OCI-LY3 (cell line): ENCODE results near the gene PERM1.

Experiments
- CTCF ChIP-seq: fragments of 200-600, 300-600 bp; sonication (generic); IDR thresholded peaks from 2 replicates; pipeline ENCODE4 v1.5.1; 2014; ENCODE audit warnings: antibody characterized with exemption, low read length, low read depth
- EZH2phosphoT487 ChIP-seq: fragments of 200-600 bp; shearing (Covaris generic); IDR thresholded peaks from 2 replicates; pipeline ENCODE4 v1.6.1; 2018; ENCODE audit warnings: antibody characterized with exemption, mixed run types, low read depth

- no peak for TF ChIP-seq CTCF
- TF ChIP-seq EZH2phosphoT487 = no peak
Observed at GRCh38 chr1:978069-978834, 3.6 kb downstream of the PERM1 start.
